NCI-H345 (cell line): Measurements from ENCODE around the gene FAF2.

Experiments used
- DNase-seq: peaks from one replicate; lab custom pipeline; 2025; lab: John Stamatoyannopoulos, UW

Gene FAF2

DNA sequence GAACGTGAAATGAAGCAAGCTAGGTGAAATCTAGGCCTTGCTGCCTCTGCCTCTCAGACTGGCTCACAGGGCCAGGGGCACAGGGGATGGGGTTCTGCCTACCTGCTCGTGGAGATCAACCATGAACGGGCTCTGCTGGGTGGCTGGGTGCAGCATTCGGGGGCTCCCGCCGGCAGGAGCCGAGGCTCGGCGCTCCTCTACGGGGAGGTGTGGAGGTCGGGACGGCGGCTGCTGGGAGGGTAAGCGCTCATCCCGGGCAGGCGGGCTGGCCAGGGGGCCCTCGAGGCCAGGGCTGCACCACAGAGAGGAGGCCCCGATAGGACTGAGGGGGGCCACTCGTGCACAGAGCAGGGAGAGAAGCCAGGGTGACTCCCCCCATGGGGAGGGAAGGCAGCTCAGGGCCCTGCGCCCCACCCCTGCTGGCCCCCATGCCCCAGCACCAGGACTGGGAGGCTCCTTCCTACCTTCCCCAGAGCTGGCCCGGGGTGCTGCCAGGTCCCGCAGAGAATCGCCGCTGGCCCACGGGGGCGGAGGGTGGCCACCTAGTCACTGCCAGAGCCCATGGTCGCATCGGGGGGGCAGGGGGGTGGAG, 83.8 kb downstream of the FAF2 start:
- DNase-seq = no peak

GRCh38 chr5:176532795-176533194, 84.6 kb downstream of the FAF2 start:
- DNase-seq = no peak

DNA sequence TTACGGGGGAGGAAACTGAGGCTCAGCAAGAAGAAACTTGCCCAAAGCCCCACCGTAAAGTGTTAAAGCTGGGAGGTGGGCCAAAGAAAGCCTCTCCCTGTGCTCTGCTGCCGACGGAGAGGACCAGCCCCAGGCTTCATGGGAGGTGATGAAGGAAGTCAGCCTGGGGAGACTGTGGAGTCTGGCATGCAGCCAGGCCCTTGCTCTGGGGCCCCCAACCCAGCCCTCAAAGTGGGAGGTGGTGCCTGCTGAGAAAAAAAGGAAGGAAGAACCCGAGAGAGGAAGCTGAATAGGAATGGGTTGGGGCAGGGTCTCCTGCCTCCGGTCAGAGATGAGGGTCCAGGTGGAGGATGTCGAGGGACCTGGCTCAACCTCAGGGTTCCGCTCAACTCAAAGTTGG, 85.2 kb downstream of the FAF2 start:
- no peak for DNase-seq

- DNase-seq = no peak
Observed at GRCh38 chr5:176533894-176534611, 85.9 kb downstream of the FAF2 start.

- no peak for DNase-seq
Observed at GRCh38 chr5:176534640-176535039, 86.5 kb downstream of the FAF2 start.

DNA sequence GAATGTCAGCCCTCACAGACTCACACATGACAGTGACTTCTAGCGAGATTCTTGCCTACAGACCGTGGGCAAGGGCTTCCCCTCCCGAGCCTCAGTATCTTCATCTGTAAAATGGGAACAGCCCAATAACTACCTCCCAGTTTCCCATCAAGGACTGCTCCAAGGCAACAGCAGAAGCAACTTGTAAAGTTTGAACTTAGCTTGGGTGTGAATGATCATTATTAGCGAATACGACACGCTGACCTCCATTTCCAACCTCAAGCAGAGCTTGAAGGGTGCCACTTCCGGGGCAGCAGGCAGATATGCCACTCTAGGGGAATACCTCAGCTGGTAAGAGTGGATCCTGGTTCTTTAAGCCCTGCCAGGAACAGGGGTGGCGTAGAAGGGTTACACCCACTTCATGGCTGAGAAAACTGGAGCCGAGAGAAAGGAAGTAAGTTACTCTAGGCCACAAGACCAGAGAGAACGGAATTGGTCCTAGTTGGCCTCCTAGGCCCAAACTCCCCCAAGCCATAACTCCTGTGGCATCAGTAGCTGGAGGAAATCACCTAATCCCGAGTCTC, 87.0 kb downstream of the FAF2 start:
- no peak for DNase-seq

- DNase-seq = no peak
Observed at GRCh38 chr5:176535664-176536131, 87.5 kb downstream of the FAF2 start.

- peak; percentile 74 for DNase-seq
Observed at GRCh38 chr5:176536132-176536901, 88.1 kb downstream of the FAF2 start.

DNA sequence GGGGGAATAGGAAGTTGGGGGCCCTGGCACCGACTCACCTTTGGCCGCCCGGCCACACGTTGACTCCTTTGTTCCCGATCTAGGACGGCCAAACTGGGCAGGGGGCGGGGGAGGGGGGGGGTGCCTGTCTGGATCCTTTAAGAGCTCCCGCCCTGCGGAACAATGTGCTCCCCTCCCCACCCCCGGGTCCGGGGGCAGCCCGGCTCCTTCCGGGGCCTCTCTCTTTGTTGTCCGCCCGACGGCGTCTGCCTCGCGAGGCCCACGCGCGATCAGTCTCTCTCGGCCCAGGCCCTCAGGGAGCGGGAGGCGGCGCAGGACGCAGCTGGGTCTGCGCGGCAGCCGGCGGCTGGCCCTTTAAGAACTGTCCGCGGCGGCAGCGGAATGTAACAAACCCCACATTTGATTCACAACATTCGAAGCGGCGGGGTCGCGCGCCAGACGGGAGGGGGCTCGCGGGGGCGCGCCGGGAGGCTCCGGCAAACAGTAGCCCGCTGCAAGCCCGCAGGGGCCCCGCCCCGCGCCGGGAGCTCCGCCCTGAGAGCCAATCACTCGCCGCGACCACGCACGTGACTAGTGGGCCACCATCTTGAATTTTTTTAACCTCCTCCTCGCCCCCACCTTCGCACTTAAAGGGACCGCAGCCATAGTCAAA, 88.8 kb downstream of the FAF2 start, which contains the start of gene RNF44:
RNF44 (minus strand) TSS at position 501 of the 652 bp plus-strand sequence. CDS start 4,930 bp downstream, outside the sequence.
- peak; percentile 98 for DNase-seq

GRCh38 chr5:176537554-176538229, 89.5 kb downstream of the FAF2 start:
- DNase-seq = peak; percentile 99

DNA sequence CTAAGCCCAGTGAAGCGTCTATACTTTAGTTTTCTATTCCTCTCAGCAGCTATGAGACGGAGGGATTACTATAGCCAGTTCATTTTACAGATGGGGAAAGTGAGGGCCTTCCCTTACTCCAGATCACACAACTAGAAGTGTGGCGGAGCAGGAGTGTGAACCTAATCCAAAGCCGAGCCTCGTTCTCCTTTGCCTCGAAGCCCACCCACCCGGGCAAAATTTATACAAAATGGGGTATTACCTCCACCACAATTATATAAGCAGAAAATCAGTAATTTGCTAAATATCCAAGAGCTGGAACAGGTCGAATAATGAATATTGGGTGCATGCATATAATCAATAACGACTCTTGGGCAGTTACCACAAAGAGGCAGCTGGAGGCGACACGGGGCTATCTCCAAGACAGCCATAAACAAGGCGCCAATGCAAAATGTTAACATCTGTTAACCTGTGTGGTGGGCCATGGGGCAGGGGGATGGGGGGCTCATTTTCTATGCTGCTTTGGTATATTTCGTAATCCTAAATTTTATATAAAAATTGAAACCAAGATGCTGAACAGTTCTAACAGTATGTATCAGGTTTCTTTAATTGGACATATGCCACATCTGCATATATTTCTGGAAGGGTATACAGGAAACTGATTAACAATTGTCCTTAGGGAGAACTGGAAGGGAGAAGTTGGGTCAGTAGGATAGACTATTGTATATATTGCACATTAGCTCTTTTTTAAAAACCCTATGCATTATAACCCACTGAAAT, 90.2 kb downstream of the FAF2 start:
- DNase-seq = no peak

DNA sequence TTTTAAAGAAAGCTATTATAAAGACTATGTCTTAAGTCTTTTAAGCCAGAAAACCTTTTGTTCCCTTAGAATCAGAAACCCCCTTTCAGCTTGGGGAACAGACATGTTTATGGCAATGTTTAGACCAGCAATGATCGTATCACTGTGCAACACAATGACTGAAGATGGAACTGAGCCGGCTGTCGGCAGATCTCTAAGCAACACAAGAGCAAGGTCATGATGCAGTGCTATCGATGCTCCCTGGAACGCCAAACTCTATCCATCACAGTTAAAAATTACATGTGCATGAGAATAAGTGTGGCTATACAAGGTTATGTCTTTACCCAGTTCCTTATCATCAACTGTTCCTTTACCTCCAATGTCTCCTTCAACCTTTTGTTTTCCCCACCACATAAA, 90.8 kb downstream of the FAF2 start:
- DNase-seq = no peak

DNA sequence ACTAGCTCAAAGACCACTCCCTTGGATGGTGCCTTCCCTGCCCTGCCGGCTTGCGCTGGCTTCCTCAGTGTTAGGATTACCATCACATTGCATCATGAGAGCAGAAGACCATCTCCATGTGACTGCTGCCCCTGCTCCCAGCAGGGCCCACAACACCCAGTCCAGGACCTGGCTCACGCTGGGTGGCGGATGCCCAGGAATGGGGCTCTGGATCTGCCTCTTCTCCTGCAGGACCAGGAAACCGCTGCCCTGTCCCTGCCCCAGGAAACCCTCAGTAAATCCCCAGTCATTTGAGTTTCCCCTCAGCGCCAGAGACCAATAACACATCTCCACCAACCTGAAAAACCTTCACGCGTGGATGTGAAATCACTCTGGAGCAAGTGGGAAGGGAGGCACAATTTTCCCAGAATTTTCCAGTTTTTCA, 92.3 kb downstream of the FAF2 start:
- no peak for DNase-seq

DNA sequence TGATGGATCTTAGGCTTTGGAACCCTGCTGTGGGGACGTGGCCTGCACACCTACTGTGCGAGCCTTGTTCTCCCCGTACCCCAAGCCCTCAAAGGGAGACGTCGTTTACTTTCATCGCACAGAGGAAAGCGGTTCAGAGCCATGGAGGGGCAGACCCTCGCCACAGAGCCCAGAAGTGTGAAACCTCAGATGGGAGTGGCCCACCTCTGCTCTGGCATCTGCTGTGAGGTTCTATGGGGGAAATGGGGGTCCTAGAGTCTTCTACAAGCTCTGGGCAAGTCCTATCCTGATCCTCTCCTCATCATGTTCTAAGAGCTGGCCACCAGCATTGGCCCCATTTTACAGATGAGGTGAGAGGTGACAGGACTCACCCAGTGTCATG, 92.8 kb downstream of the FAF2 start:
- DNase-seq = no peak

DNA sequence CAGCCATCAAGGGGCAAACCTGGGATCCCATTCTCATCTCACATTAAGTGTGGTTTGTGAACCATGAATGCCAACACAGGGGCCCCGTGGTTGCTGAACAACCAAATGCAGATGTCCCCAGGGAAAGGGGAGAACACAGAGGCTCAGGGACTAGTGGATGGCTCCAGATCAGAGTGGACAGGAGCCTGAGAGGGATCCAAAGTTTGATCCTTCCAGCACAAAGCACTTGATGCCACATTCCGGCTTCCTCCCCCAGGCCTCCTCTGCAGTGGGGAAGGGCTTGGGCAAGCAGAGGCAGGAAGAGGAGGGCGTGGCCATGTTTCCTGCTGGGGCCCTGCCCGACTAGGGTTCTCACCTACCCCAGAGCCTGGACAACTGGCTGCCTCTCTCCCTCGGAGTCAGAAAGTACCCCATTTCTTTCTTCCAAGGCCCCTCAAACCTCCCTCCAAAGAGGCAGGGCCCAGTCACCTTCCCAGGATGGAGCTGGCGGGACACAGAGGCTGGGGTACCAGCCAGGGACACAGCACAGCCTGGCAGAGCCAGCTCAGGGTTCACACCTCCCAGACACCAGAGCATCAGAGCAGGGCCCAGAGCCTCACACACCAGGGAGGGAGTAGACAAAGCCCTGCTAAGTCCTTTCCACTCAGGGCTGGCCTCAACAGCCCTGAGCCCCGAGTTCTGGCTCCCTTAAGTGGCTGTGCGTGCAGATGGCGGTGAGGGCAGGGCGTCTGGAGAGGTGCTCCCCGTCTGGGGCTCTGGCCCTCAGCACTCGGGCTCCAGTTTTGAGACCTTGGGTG, 93.4 kb downstream of the FAF2 start:
- peak; percentile 65 for DNase-seq

GRCh38 chr5:176542135-176542595, 94.0 kb downstream of the FAF2 start:
- DNase-seq = no peak

GRCh38 chr5:176542596-176543427, 94.6 kb downstream of the FAF2 start:
- DNase-seq = no peak

- peak; percentile 69 for DNase-seq
Observed at GRCh38 chr5:176543428-176544182, 95.4 kb downstream of the FAF2 start.
